ENCODE data around the gene AKR1C1. TPM values are rescaled to one million over a fixed set of nuclear protein-coding genes. Genes with fewer than 3 reads are reported as not detected.
"Not testable (repeated sequence)": the region's sequence is repeated elsewhere in the genome, so short reads cannot be mapped to it uniquely, and the experiment has no call there.

AKR1C1 gene
- total and polyA plus RNA-seq, 2 donors (not counting 1 experiment from before 2014, with no cell fraction given): 0.25 TPM; not detected in 1

- H3K27me3 ChIP-seq (replicated peaks in 1 of 4; ENCODE audit: control extremely low read depth in 1 of 4, control insufficient read depth in 3 of 4, insufficient read depth in 4 of 4, low read length in 3 of 4); POLR2A ChIA-PET; H3K27ac Mint-ChIP-seq; H3K27me3 Mint-ChIP-seq; DNase-seq; H3K9ac ChIP-seq (ENCODE audit: low read length); H3K9me3 Mint-ChIP-seq (ENCODE audit: insufficient read depth); H4K20me1 ChIP-seq (ENCODE audit: control insufficient read depth, insufficient read depth, low read length, poor library complexity, severe bottlenecking); H2AFZ ChIP-seq (ENCODE audit: insufficient read depth, low read depth, low read length, poor library complexity, severe bottlenecking); H3K36me3 ChIP-seq (replicated peaks in 1 of 2; ENCODE audit: control extremely low read depth in 1 of 2, control insufficient read depth in 1 of 2, extremely low read depth in 1 of 2, insufficient read depth in 2 of 2, low read length in 1 of 2); H3K4me3 ChIP-seq (ENCODE audit: control extremely low read depth in 1 of 5, extremely low read depth in 1 of 5, insufficient read depth in 1 of 5, low read depth in 2 of 5, low read length in 4 of 5); H3K4me1 Mint-ChIP-seq; H3K4me2 ChIP-seq (replicated peaks; ENCODE audit: low read depth, low read length, poor library complexity, severe bottlenecking); intact Hi-C loops (cut with micrococcal nuclease); H3K4me1 ChIP-seq (ENCODE audit: control insufficient read depth in 2 of 2, insufficient read depth in 2 of 2, low read length in 2 of 2); H3K27ac ChIP-seq (ENCODE audit: low read length in 2 of 2); ATAC-seq (ENCODE audit: low read depth); CTCF ChIA-PET; H3K79me2 ChIP-seq (ENCODE audit: control insufficient read depth, insufficient read depth, low read length); H3K4me3 Mint-ChIP-seq; H3K9me3 ChIP-seq (ENCODE audit: control extremely low read depth in 1 of 3, control insufficient read depth in 2 of 3, insufficient read depth in 1 of 3, low read length in 2 of 3): not testable (repeated sequence)
- no CpG with 5 or more reads among the region's 3 CpGs for WGBS (ENCODE audit: insufficient coverage)
Measured at GRCh38 chr10:4967189-4967588, 4.0 kb downstream of the AKR1C1 start.

GRCh38 chr10:4969289-4969688, 6.1 kb downstream of the AKR1C1 start:
- H3K4me2 ChIP-seq (replicated peaks; ENCODE audit: low read depth, low read length, poor library complexity, severe bottlenecking); intact Hi-C loops (cut with micrococcal nuclease); H3K36me3 ChIP-seq (replicated peaks in 1 of 2; ENCODE audit: control extremely low read depth in 1 of 2, control insufficient read depth in 1 of 2, extremely low read depth in 1 of 2, insufficient read depth in 2 of 2, low read length in 1 of 2); H3K27ac Mint-ChIP-seq; H4K20me1 ChIP-seq (ENCODE audit: control insufficient read depth, insufficient read depth, low read length, poor library complexity, severe bottlenecking); H3K79me2 ChIP-seq (ENCODE audit: control insufficient read depth, insufficient read depth, low read length); H3K9me3 ChIP-seq (ENCODE audit: control extremely low read depth in 1 of 3, control insufficient read depth in 2 of 3, insufficient read depth in 1 of 3, low read length in 2 of 3); H3K9me3 Mint-ChIP-seq (ENCODE audit: insufficient read depth); CTCF ChIA-PET; POLR2A ChIA-PET; H3K4me3 ChIP-seq (ENCODE audit: control extremely low read depth in 1 of 5, extremely low read depth in 1 of 5, insufficient read depth in 1 of 5, low read depth in 2 of 5, low read length in 4 of 5); DNase-seq; H3K4me3 Mint-ChIP-seq; H3K4me1 Mint-ChIP-seq; H2AFZ ChIP-seq (ENCODE audit: insufficient read depth, low read depth, low read length, poor library complexity, severe bottlenecking); H3K27me3 Mint-ChIP-seq; H3K27ac ChIP-seq (ENCODE audit: low read length in 2 of 2); ATAC-seq (ENCODE audit: low read depth); H3K27me3 ChIP-seq (replicated peaks in 1 of 4; ENCODE audit: control extremely low read depth in 1 of 4, control insufficient read depth in 3 of 4, insufficient read depth in 4 of 4, low read length in 3 of 4); H3K9ac ChIP-seq (ENCODE audit: low read length); H3K4me1 ChIP-seq (ENCODE audit: control insufficient read depth in 2 of 2, insufficient read depth in 2 of 2, low read length in 2 of 2): not testable (repeated sequence)
- WGBS (ENCODE audit: insufficient coverage): 92% methylated on average over 2 of the region's 3 CpGs

GRCh38 chr10:4970362-4970761, 7.1 kb downstream of the AKR1C1 start:
- H3K27me3 ChIP-seq (replicated peaks in 1 of 4; ENCODE audit: control extremely low read depth in 1 of 4, control insufficient read depth in 3 of 4, insufficient read depth in 4 of 4, low read length in 3 of 4); POLR2A ChIA-PET; H3K9me3 ChIP-seq (ENCODE audit: control extremely low read depth in 1 of 3, control insufficient read depth in 2 of 3, insufficient read depth in 1 of 3, low read length in 2 of 3); ATAC-seq (ENCODE audit: low read depth); CTCF ChIA-PET; H3K27me3 Mint-ChIP-seq; DNase-seq; H3K79me2 ChIP-seq (ENCODE audit: control insufficient read depth, insufficient read depth, low read length); H3K9ac ChIP-seq (ENCODE audit: low read length); H4K20me1 ChIP-seq (ENCODE audit: control insufficient read depth, insufficient read depth, low read length, poor library complexity, severe bottlenecking); H3K4me3 ChIP-seq (ENCODE audit: control extremely low read depth in 1 of 5, extremely low read depth in 1 of 5, insufficient read depth in 1 of 5, low read depth in 2 of 5, low read length in 4 of 5); H2AFZ ChIP-seq (ENCODE audit: insufficient read depth, low read depth, low read length, poor library complexity, severe bottlenecking); H3K27ac ChIP-seq (ENCODE audit: low read length in 2 of 2); H3K27ac Mint-ChIP-seq; H3K4me1 ChIP-seq (ENCODE audit: control insufficient read depth in 2 of 2, insufficient read depth in 2 of 2, low read length in 2 of 2); H3K4me2 ChIP-seq (replicated peaks; ENCODE audit: low read depth, low read length, poor library complexity, severe bottlenecking); H3K9me3 Mint-ChIP-seq (ENCODE audit: insufficient read depth); H3K36me3 ChIP-seq (replicated peaks in 1 of 2; ENCODE audit: control extremely low read depth in 1 of 2, control insufficient read depth in 1 of 2, extremely low read depth in 1 of 2, insufficient read depth in 2 of 2, low read length in 1 of 2); H3K4me1 Mint-ChIP-seq; intact Hi-C loops (cut with micrococcal nuclease); H3K4me3 Mint-ChIP-seq: not testable (repeated sequence)
- no CpG with 5 or more reads among the region's 2 CpGs for WGBS (ENCODE audit: insufficient coverage)

- intact Hi-C loops (cut with micrococcal nuclease); CTCF ChIA-PET; H3K4me1 Mint-ChIP-seq; DNase-seq; H3K4me3 ChIP-seq (ENCODE audit: control extremely low read depth in 1 of 5, extremely low read depth in 1 of 5, insufficient read depth in 1 of 5, low read depth in 2 of 5, low read length in 4 of 5); H3K4me1 ChIP-seq (ENCODE audit: control insufficient read depth in 2 of 2, insufficient read depth in 2 of 2, low read length in 2 of 2); H3K27me3 ChIP-seq (replicated peaks in 1 of 4; ENCODE audit: control extremely low read depth in 1 of 4, control insufficient read depth in 3 of 4, insufficient read depth in 4 of 4, low read length in 3 of 4); H3K36me3 ChIP-seq (replicated peaks in 1 of 2; ENCODE audit: control extremely low read depth in 1 of 2, control insufficient read depth in 1 of 2, extremely low read depth in 1 of 2, insufficient read depth in 2 of 2, low read length in 1 of 2); H3K4me3 Mint-ChIP-seq; H4K20me1 ChIP-seq (ENCODE audit: control insufficient read depth, insufficient read depth, low read length, poor library complexity, severe bottlenecking); POLR2A ChIA-PET; H3K79me2 ChIP-seq (ENCODE audit: control insufficient read depth, insufficient read depth, low read length); H3K27me3 Mint-ChIP-seq; H3K4me2 ChIP-seq (replicated peaks; ENCODE audit: low read depth, low read length, poor library complexity, severe bottlenecking); H2AFZ ChIP-seq (ENCODE audit: insufficient read depth, low read depth, low read length, poor library complexity, severe bottlenecking); H3K9me3 Mint-ChIP-seq (ENCODE audit: insufficient read depth); ATAC-seq (ENCODE audit: low read depth); H3K9ac ChIP-seq (ENCODE audit: low read length); H3K9me3 ChIP-seq (ENCODE audit: control extremely low read depth in 1 of 3, control insufficient read depth in 2 of 3, insufficient read depth in 1 of 3, low read length in 2 of 3); H3K27ac ChIP-seq (ENCODE audit: low read length in 2 of 2); H3K27ac Mint-ChIP-seq: not testable (repeated sequence)
- WGBS (ENCODE audit: insufficient coverage): no CpG with 5 or more reads among the region's 18 CpGs
Measured at GRCh38 chr10:4972369-4973142, 9.3 kb downstream of the AKR1C1 start.
